C4-2B (cell line): ENCODE measurements around the gene ARHGAP26.

Experiments used
- CTCF ChIP-seq: fragments of 450-650 bp; conservative IDR thresholded peaks from 2 replicates; pipeline ENCODE4 v1.5.1; 2017; ENCODE audit warnings: mild to moderate bottlenecking
- ZFX ChIP-seq: fragments of 450-650 bp; IDR thresholded peaks from 2 replicates; pipeline ENCODE4 v1.6.1; 2017

DNA sequence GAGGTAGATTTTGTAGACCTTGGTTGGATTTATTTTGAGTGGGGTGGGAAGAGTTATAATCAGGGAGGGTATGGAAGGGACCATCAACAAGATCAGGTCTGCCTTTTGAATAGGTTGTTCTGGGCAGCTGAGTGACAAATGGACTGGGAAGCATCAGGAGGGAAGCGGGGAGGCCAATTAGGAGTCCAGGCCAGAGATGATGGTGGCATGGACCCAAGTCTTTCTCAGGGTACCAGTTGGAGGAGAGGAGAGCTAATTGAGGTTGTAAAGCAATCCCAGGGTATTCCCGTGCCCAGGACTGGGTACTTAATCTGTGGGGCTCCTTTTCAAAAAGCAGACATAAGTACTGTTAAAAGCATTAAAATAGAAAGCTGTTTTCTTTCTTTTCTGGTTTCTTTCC, 88.9 kb downstream of the ARHGAP26 start:
- TF ChIP-seq CTCF (no peak), ZFX (no peak)
